Measurements from ENCODE around the gene NCAPH2.

NCAPH2 gene

GRCh38 chr22:50490531-50491308 lies 17.3 kb upstream of the NCAPH2 start:
- DNase-seq = no peak

DNA sequence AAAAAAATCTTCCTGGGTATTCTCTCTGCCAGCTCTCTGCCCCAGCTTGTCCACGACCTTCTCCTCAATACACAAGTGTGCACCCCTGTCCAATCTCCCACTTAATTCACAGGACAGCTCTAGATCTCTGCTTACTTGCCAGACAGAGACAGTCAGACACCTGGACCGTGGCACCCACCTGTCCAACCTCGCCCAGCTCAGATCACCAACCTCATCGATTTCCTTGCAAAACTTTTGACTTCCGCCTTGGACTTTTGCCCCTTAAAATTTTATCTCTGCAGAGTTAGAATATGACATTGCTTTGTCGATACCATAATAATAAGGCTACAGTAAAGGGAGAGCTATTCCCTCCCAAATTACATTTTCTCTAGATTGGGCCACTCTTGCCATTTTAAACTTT lies 10.9 kb upstream of the NCAPH2 start:
- DNase-seq = no peak

GRCh38 chr22:50498322-50498890 lies 9.6 kb upstream of the NCAPH2 start:
- DNase-seq = peak; percentile 81

GRCh38 chr22:50500452-50500851 lies 7.6 kb upstream of the NCAPH2 start:
- DNase-seq = no peak

DNA sequence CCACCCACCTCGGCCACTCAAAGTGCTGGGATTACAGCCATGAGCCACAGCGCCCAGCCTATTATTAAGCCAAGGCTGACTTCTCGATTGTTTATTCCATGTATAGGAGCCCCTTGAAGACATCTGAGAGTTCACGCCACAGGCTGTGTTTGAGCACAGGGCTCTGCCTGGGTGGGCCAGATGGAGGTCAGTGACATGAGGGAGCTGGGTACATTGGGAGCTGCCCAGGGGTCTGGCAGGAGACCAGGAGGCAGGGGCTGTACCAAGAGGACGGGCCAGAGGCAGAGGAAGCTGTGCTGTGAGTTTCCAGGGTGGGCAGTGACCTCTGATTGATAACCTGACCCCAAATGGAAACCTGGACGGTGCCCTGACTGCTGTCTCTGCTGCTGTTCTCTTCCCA lies 5.9 kb upstream of the NCAPH2 start:
- no peak for DNase-seq

DNA sequence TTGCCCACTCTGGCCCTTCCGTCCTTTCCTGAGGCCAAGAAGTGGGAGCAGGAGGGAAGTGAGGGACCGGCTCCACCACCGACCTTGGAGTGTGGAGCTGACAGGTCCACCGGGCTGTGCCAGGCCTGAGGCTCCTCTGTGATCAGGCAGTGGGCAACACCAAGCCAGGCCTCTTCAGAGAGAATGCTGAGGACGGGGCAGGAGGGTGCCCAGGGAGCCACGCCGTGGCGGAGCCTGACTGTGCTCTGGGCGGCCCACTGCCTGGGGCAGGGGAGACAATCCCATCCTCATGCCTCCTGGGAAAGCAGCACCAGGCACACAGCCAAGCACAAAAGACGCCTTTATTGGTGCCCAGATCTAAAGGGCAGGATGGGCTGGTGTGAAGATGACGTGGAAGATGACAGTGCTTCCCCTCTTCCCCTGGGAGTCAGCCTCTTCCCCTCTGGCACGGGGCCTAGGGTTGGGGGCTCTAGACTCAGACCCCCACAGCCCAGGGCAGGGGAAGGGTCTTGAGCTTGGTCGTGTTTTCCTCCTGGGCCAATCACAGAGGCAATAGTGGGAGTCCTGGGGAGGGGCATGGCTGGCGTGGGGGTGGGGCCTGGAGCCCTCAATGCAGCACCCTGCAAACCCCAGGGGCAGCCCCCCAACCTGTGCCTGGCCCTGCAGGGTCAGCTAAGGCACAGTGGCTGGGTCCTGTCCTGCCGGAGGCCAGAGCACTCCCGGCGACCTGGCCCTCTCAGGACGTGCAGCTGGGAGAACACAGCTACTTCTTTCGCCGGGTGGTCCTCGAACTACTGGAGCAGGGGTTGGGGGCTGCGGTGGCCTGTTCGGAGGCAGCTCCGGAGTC lies 5.2 kb upstream of the NCAPH2 start:
- DNase-seq = no peak

DNA sequence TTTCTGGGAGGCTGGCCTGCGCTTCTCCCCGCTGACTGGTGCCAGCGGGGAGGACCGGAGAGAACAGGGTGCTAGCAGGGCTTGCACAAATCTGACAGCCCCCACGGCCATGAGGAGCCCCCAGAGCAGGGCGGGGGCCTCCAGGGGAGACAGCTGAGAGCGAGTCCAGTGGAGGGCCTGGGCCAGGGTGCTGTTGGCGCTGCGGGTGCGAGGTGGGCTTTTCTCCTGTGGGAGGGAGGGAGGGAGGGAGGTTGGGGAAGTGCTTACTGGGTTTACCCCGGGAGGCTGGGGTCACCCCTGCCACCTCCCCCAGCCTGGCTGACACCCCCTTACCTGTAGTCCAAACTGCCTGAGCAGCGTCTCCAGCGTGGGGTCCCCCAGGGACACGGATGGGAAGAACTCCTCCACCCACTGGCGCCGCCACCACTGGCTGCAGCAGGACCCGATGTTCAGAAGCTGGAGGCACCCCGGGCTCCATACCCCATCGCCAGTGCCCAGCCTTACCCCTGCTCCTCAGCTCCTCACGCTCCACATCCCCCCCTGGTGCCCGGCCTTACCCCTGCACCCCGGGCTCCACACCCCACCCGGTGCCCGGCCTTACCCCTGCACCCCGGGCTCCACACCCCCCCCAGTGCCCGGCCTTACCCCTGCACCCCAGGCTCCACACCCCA lies 4.4 kb upstream of the NCAPH2 start:
- no peak for DNase-seq

DNA sequence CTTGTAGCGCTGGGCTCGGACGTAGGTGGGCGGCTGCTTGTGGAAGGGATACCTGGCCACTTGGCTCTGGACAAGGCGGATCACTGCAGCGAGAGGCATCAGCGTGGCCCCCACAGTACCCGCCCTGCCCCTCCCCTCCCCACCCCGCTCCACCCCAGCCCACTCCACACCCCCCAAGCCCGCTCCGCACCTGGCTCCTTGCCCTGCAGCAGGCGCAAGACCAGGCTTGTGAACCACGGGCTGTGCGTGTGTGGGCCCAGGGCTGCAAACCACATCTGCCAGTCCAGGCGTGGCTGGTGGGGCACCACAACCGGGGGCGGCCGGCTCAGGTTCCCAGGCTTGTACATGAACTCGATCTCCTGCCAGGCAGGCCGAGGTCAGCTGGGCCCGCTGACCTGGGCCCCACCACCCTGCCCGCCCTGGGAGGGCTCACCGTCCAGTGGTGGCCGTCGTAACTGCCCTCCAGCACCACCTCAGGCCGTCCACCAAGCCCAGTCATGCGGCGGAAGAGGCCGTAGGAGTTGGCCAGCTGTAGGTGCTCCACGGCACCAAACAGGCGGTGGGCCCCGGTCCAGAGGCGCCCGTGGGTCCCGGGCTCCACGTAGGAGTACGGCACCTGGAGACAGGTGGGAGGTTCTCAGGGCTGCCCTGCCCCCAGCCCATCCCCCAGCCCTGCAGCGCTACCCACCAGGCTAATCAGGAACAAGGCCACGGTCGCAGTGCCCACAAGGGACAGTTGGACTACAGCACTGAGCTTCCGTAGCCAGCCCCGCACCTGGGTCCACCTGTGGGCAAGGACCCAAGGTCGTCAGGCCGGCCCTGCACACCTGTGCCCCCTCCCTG lies 3.4 kb upstream of the NCAPH2 start:
- DNase-seq = no peak

DNA sequence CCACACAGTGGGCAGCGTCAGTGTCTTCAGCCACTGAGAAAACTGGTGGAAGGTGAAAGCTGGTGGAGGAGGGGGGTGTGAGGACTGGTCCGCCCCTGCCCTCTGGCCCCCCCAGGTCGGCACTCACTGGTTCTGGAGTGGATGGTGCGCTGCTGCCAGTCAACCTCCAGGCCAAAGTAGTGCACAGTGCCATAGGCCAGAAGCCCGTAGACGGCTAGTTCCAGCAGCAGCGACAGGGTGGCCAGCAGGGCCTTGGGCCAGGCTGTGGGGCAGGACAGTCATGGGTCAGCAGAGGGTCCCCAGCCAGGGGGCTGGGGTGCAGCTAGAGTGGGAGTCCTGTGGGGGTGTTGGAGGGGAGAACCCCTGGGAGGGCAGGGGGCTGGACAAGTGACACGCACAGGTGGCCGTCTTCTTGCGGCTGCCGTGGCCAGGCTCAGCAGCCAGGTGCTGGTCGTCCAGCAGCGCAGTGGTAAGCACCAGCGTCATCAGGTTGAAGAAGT lies 2.7 kb upstream of the NCAPH2 start:
- DNase-seq = no peak

GRCh38 chr22:50505776-50506610 lies 2.0 kb upstream of the NCAPH2 start:
- DNase-seq = no peak

DNA sequence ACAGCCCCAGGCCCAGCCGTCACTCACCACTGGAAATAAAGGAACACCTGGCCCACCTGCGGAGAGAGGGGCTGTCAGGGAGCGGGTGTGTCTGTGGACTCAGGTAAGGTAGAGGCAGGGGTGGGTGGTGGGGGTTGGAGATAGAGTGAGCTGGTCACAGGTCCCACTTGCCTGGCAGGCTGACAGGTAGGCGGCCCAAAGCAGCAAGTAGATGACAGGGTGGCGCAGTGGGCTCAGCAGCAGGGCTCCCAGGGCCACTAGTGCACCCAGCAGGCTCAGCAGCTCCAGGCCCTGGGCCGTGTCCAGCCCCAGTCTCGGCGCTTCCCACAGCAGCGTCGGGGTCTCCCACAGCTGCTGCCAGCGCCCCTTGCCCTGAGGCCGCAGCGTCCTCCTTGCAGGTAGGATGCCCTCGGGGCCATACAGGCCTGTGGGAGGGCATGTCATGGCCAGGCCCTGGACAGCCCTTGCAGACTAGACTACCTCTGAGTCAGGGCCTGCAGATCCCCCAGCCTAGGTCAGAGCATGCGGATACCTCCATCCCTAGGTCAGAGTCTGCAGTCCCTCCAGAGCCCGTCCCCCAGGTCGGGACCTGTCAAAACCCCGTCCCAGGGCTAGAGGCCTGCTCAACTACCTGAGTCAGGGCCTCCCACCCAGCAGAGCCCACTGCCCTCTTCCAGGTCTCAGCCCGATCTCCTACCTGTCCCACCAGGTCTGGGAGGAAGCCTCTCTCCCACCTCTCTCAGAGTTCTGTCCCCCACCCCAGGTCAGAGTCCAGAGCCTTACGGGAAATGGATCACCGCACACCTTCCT lies 1.2 kb upstream of the NCAPH2 start:
- DNase-seq = no peak

GRCh38 chr22:50507421-50507990 lies 518 bp upstream of the NCAPH2 start, which contains the start of gene LMF2:
Gene LMF2, minus strand, starts transcription at chr22:50507702. Its CDS starts 27 bp downstream, at chr22:50507675.
- peak; percentile 94 for DNase-seq

DNA sequence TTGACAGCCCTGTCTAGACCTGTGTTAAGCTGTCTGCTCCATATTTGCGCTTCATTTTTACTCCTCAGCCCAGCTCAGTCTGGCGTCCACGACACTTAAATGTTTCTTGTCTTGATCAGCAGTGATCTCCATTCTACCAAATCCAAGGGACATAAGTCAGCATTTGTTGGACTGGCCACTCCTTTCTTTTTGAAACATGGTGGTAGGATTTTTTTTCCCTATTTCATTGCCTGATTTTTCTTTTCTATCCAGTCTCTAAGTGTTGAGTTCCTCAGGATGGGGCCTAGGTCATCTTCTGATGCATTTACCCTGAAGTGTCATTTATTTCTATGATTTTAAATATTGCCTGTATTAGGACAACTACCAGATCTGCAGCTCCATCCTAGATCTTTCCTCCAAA lies 873 bp downstream of the NCAPH2 start:
- no peak for DNase-seq

GRCh38 chr22:50513175-50513574 lies 5.2 kb downstream of the NCAPH2 start:
- DNase-seq = no peak

DNA sequence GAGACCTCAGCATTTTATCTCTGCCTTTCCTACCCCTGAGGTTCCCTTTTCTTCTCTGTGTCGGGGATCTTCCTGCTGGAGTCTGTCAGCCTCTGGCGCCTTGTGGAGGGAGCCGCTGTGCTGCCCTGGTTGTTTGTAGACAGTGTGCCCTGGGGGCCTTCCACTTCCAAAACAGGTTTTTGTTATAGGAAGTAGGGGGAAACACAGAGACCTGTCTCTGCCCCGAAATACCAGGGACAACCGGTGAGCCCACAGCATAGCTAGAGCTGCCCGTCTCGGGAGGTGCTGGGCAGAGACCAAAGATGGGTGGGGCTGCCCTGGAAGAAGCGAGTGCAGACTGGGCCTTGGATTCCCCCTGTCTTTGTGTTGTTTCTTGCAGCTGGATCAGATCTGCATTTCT lies 8.0 kb downstream of the NCAPH2 start:
- no peak for DNase-seq

DNA sequence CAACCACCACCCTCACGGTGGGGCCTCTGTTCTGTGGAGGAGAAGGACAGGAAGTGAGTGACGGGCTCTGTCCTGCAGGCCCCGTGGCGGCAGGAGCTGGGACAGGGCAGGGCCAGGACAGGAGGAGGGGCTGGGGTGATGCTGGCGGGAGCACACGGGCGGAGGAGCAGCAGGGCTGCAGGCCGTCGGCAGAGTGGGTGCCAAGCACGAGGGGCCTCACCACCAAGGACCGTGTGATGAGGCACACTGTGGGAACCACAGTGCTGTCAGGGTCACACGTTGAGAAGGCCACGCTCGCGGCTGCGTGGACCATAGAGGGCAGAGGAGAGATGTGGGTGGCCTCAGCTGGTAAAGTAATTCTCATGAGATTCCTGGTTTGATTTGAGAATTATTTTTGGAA lies 8.9 kb downstream of the NCAPH2 start:
- DNase-seq = no peak

- no peak for DNase-seq
Measured at GRCh38 chr22:50517495-50518260, 9.7 kb downstream of the NCAPH2 start.

GRCh38 chr22:50518606-50519005 lies 10.6 kb downstream of the NCAPH2 start:
- DNase-seq = no peak

DNA sequence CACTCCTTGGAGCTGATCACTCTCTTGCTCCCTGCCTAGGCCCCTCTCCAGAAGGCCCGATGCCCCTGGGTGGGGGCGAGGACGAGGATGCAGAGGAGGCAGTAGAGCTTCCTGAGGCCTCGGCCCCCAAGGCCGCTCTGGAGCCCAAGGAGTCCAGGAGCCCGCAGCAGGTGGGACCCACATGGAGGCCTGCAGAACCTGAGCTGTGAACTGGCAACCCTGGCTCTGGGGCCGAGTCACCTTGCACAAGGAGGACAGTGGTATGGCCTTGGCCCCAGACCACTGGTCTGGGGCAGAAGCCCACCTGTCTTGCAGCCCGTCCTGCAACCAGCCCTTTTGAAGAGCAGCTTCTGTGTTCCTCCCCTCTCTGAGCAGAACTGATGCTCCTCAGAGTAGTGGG lies 11.1 kb downstream of the NCAPH2 start:
- no peak for DNase-seq
